PC-3 (cell line): Measurements from ENCODE around the gene MAP2.

ENCODE experiments used
- EZH2 ChIP-seq: fragments of 300-600 bp; sonication (generic); IDR thresholded peaks from one replicate; pipeline ENCODE4 v1.6.1; 2017; ENCODE audit warnings: antibody characterized with exemption, mild to moderate bottlenecking, low read length; ENCODE audit not compliant: unreplicated experiment
- EZH2phosphoT487 ChIP-seq: fragments of 300-600 bp; sonication (generic); IDR thresholded peaks from 2 replicates; pipeline ENCODE4 v1.6.1; 2018; ENCODE audit warnings: mild to moderate bottlenecking, antibody characterized with exemption, low read length, borderline replicate concordance
- TF ChIP-seq, protein P1 (sequence below): fragments of 300-600 bp; sonication (generic); conservative IDR thresholded peaks from 2 replicates; pipeline ENCODE4 v1.5.1; 2017; ENCODE audit warnings: antibody characterized with exemption, low read depth, mild to moderate bottlenecking, low read length

GRCh38 chr2:209508255-209508654 is 84.4 kb downstream of the MAP2 start:
- TF ChIP-seq, protein P1, sequence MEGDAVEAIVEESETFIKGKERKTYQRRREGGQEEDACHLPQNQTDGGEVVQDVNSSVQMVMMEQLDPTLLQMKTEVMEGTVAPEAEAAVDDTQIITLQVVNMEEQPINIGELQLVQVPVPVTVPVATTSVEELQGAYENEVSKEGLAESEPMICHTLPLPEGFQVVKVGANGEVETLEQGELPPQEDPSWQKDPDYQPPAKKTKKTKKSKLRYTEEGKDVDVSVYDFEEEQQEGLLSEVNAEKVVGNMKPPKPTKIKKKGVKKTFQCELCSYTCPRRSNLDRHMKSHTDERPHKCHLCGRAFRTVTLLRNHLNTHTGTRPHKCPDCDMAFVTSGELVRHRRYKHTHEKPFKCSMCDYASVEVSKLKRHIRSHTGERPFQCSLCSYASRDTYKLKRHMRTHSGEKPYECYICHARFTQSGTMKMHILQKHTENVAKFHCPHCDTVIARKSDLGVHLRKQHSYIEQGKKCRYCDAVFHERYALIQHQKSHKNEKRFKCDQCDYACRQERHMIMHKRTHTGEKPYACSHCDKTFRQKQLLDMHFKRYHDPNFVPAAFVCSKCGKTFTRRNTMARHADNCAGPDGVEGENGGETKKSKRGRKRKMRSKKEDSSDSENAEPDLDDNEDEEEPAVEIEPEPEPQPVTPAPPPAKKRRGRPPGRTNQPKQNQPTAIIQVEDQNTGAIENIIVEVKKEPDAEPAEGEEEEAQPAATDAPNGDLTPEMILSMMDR: no peak
- TF ChIP-seq EZH2 (no peak), EZH2phosphoT487 (no peak)
